Caco-2 (cell line): ENCODE data around the gene USP20. TPM values are rescaled to one million over a fixed set of nuclear protein-coding genes. Genes with fewer than 3 reads are reported as not detected.
"Not testable (repeated sequence)": the region's sequence is repeated elsewhere in the genome, so short reads cannot be mapped to it uniquely, and the experiment has no call there.

Experiments used
- BruUV-seq: library from RNA; stranded (reverse); fragments of 400-500 nt; replicated peaks from 2 replicates; lab custom pipeline; 2021; lab: Mats Ljungman, UMichigan
- CTCF ChIA-PET: fragments of 300-600 bp; sonication (Branson Sonifier 250); formaldehyde crosslinking; loops from one replicate; lab custom pipeline; 2022; ENCODE audit warnings: antibody characterized with exemption; lab: Charles Lee
- POLR2A ChIA-PET: fragments of 300-600 bp; sonication (Branson Sonifier 250); formaldehyde crosslinking; loops from one replicate; lab custom pipeline; 2022; ENCODE audit warnings: antibody characterized with exemption; lab: Charles Lee
- DNase-seq, 2 experiments: peaks; one replicate each; pipeline versions ENCODE4 v3.0.0 to v3.0.0-alpha.2; 2020 to 2022
- H3K27me3 ChIP-seq: replicated peaks from 2 replicates; pipeline ENCODE4 v1.6.0; 2011; ENCODE audit warnings: low read length; ENCODE audit not compliant: control insufficient read depth, insufficient read depth
- H3K36me3 ChIP-seq: 2 replicates; pipeline ENCODE4 v1.5.1; 2011; ENCODE audit warnings: low read length; ENCODE audit not compliant: control insufficient read depth, insufficient read depth
- H3K4me1 ChIP-seq: fragments of 250-450 bp; sonication (Bioruptor Pico); 2 replicates; pipeline ENCODE4 v1.5.1; 2020; ENCODE audit warnings: mild to moderate bottlenecking
- H3K4me3 ChIP-seq: 2 replicates; pipeline ENCODE4 v1.5.1; 2011; ENCODE audit warnings: low read depth, mild to moderate bottlenecking, control low read depth, low read length
- H3K9me3 ChIP-seq: fragments of 250-450 bp; sonication (Bioruptor Pico); 2 replicates; pipeline ENCODE4 v1.5.1; 2020; ENCODE audit warnings: mild to moderate bottlenecking, moderate library complexity
- H3K27ac Mint-ChIP-seq: one replicate; pipeline ENCODE4 v1.8.0; 2022; ENCODE audit warnings: mixed read lengths; ENCODE audit not compliant: unreplicated experiment
- H3K27me3 Mint-ChIP-seq: one replicate; pipeline ENCODE4 v1.8.0; 2022; ENCODE audit warnings: mixed read lengths; ENCODE audit not compliant: insufficient read depth, unreplicated experiment
- H3K36me3 Mint-ChIP-seq: one replicate; pipeline ENCODE4 v1.8.0; 2022; ENCODE audit warnings: mild to moderate bottlenecking, mixed read lengths; ENCODE audit not compliant: insufficient read depth, unreplicated experiment
- H3K4me1 Mint-ChIP-seq: one replicate; pipeline ENCODE4 v1.8.0; 2022; ENCODE audit warnings: low read depth, mixed read lengths; ENCODE audit not compliant: unreplicated experiment
- H3K4me3 Mint-ChIP-seq: one replicate; pipeline ENCODE4 v1.8.0; 2022; ENCODE audit warnings: mild to moderate bottlenecking, moderate library complexity, mixed read lengths; ENCODE audit not compliant: unreplicated experiment
- H3K9me3 Mint-ChIP-seq: one replicate; pipeline ENCODE4 v1.8.0; 2022; ENCODE audit warnings: mixed read lengths; ENCODE audit not compliant: unreplicated experiment
- intact Hi-C: fragments of 100-400 bp; cut with micrococcal nuclease; formaldehyde crosslinking; loops from one replicate; pipeline ENCODE4 v1.10.0; 2022; ENCODE audit not compliant: unreplicated experiment
- total RNA-seq: library from RNA; stranded (reverse); gene quantifications from 2 replicates; pipeline ENCODE4 v1.2.3, GENCODE V29; 2022
- TF ChIP-seq, protein P1 (sequence below), 2 experiments: fragments of 200-600 bp in 1 of 2; IDR thresholded peaks; 1 replicate in 1 of 2; 2 replicates in 1 of 2; pipeline versions ENCODE4 v1.5.1 to v1.8.0; 2011 to 2022; ENCODE audit warnings: antibody characterized with exemption in 1 of 2, control low read depth in 1 of 2, inconsistent platforms in 1 of 2, low read depth in 1 of 2, low read length in 1 of 2, mild to moderate bottlenecking in 1 of 2, moderate library complexity in 1 of 2; ENCODE audit not compliant: insufficient read depth in 1 of 2, severe bottlenecking in 1 of 2, unreplicated experiment in 1 of 2

USP20 gene
- total RNA-seq, 1 experiment from 2014 or later = 13.9 TPM

DNA sequence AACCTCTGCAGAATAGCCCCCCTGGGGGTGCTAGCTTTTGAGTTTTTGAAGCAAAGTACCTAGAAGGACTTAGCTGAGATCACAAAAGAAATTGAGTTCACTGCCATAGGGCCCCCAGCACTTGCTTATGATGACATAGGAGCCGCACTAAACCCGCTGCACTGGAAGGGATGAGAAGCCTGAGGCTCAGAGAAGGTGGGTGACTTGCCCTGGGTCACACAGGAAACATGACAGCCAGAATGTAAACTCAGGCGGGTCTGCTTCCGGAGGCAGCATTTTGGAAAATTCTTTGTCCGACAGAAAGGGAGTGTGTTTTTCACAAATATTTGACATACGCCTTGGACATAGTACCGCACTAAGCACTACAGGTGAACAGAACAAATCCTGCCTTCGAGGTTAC is 40.7 kb upstream of the USP20 start:
- no peak overlapping the region for H3K4me3 ChIP-seq
- no TSS peak for BruUV-seq
- DNase-seq = no peak
- Mint-ChIP-seq H3K27ac (no peak overlapping the region), H3K9me3 (no peaks in the 10 kb centered on the region), H3K36me3 (peaks cover 4% of the 10 kb centered on the region), H3K27me3 (peaks cover 2% of the 10 kb centered on the region), H3K4me3 (no peak overlapping the region), H3K4me1 (peaks cover 5% of the 10 kb centered on the region)
- ChIA-PET CTCF (no interaction called here), POLR2A (interaction anchor here (0.6 kb wide), 1 partner anchor 11 kb away, joined by 6 read pairs; no protein-coding TSS in a partner anchor)
- H3K9me3 ChIP-seq = no peaks in the 10 kb centered on the region
- TF ChIP-seq, protein P1, sequence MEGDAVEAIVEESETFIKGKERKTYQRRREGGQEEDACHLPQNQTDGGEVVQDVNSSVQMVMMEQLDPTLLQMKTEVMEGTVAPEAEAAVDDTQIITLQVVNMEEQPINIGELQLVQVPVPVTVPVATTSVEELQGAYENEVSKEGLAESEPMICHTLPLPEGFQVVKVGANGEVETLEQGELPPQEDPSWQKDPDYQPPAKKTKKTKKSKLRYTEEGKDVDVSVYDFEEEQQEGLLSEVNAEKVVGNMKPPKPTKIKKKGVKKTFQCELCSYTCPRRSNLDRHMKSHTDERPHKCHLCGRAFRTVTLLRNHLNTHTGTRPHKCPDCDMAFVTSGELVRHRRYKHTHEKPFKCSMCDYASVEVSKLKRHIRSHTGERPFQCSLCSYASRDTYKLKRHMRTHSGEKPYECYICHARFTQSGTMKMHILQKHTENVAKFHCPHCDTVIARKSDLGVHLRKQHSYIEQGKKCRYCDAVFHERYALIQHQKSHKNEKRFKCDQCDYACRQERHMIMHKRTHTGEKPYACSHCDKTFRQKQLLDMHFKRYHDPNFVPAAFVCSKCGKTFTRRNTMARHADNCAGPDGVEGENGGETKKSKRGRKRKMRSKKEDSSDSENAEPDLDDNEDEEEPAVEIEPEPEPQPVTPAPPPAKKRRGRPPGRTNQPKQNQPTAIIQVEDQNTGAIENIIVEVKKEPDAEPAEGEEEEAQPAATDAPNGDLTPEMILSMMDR (IDR thresholded peaks at IDR 0.05; ENCODE audit: insufficient read depth in 1 of 2, low read depth in 1 of 2, low read length in 1 of 2, severe bottlenecking in 1 of 2, unreplicated experiment in 1 of 2) = no peak
- H3K4me1 ChIP-seq = no peaks in the 10 kb centered on the region
- intact Hi-C loops = no loop called here
- no peaks in the 10 kb centered on the region for H3K36me3 ChIP-seq
- no peaks in the 10 kb centered on the region for H3K27me3 ChIP-seq

DNA sequence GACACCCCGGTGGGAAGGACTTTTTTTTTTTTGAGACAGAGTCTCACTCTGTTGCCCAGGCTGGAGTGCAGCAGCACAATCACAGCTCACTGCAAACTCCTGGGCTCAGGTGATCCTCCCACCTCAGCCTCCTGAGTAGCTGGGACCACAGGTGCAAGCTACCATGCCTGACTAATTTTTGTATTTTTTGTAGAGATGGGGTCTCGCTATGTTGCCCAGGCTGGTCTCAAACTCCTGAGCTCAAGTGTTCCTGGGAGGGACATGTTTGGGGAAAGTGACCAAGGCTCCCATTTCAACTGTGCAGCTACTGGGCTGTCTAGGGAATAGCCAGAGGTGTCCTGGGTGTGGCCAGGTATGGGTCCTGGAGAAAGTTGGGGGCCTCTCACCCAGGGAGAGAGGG is 39.2 kb upstream of the USP20 start:
- H3K4me1 Mint-ChIP-seq, H3K36me3 Mint-ChIP-seq, H3K27ac Mint-ChIP-seq, intact Hi-C loops, H3K9me3 Mint-ChIP-seq, H3K27me3 ChIP-seq, H3K4me3 ChIP-seq, BruUV-seq, H3K36me3 ChIP-seq, H3K4me1 ChIP-seq, H3K4me3 Mint-ChIP-seq, H3K9me3 ChIP-seq, H3K27me3 Mint-ChIP-seq, DNase-seq: not testable (repeated sequence)
- ChIA-PET POLR2A (interaction anchor here (0.6 kb wide), 1 partner anchor 32 kb away, joined by 6 read pairs; no protein-coding TSS in a partner anchor), CTCF (interaction anchor here (2.1 kb wide), 1 partner anchor 40 kb away, joined by 6 read pairs; no protein-coding TSS in a partner anchor)

DNA sequence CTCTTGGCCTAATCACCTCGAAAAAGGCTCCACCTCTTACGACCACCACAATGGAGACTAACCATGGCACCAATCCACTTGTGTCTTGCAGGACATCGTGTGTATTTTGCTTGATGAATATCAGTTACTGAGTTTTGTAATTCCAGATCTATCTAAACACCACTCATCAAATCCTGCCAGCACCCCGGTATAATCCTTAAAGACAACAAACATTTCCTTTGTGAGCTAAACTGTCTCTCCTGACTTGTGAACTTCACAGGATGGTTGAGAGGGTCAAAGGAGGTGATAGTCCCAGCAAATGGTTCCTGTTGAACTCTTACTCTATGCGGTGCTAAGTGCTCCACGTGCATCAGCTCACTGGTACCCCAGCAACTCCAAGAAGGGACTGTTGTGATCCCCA is 36.3 kb upstream of the USP20 start:
- CTCF ChIA-PET = no interaction called here
- Mint-ChIP-seq H3K4me1 (peaks cover 5% of the 10 kb centered on the region), H3K9me3 (no peaks in the 10 kb centered on the region), H3K36me3 (peaks cover 17% of the 10 kb centered on the region), H3K27me3 (peaks cover 2% of the 10 kb centered on the region), H3K4me3 (no peak overlapping the region), H3K27ac (no peak overlapping the region)
- no peaks in the 10 kb centered on the region for H3K9me3 ChIP-seq
- no peak for DNase-seq
- no TSS peak for BruUV-seq
- TF ChIP-seq, protein P1 (IDR thresholded peaks at IDR 0.05; ENCODE audit: insufficient read depth in 1 of 2, low read depth in 1 of 2, low read length in 1 of 2, severe bottlenecking in 1 of 2, unreplicated experiment in 1 of 2) = no peak
- intact Hi-C loops = no loop called here
- no peak overlapping the region for H3K4me3 ChIP-seq
- H3K4me1 ChIP-seq = peaks cover 2% of the 10 kb centered on the region; the same call in 1 of the 2 replicates
- POLR2A ChIA-PET = no interaction called here
- H3K27me3 ChIP-seq = no peaks in the 10 kb centered on the region
- H3K36me3 ChIP-seq = no peaks in the 10 kb centered on the region
